Right atrium auricular region (tissue), 2 donors: ENCODE data around the gene SFXN1. TPM values are rescaled to one million over a fixed set of nuclear protein-coding genes. Genes with fewer than 3 reads are reported as not detected.
"Not testable (repeated sequence)": the region's sequence is repeated elsewhere in the genome, so short reads cannot be mapped to it uniquely, and the experiment has no call there.

Source experiments
- DNase-seq: peaks from one replicate; pipeline ENCODE4 v3.0.0-alpha.2; 2019; ENCODE audit warnings: low spot score
- H3K27ac ChIP-seq, 2 donors: fragments of 200-600 bp; sonication (generic); 1 replicate in 1 of 2; 2 replicates in 1 of 2; pipeline ENCODE4 v1.5.1; 2016 to 2019
- H3K27me3 ChIP-seq, 2 donors: fragments of 200-600 bp; sonication (generic); one replicate each; pipeline versions ENCODE4 v1.5.1 to v1.6.0; 2017 to 2019
- H3K36me3 ChIP-seq: fragments of 200-600 bp; sonication (generic); one replicate; pipeline ENCODE4 v1.5.1; 2016
- H3K4me1 ChIP-seq, 2 donors: fragments of 200-600 bp; sonication (generic); one replicate each; pipeline versions ENCODE4 v1.5.1 to v1.6.0; 2017 to 2019
- H3K4me3 ChIP-seq, 2 donors: fragments of 200-600 bp; sonication (generic); 1 replicate in 1 of 2; 2 replicates in 1 of 2; pipeline ENCODE4 v1.5.1; 2017 to 2019; ENCODE audit warnings: mild to moderate bottlenecking in 1 of 2, moderate library complexity in 1 of 2
- H3K9me3 ChIP-seq, 2 donors: fragments of 200-600 bp; sonication (generic); one replicate each; pipeline ENCODE4 v1.5.1; 2019
- CTCF ChIP-seq, 2 donors: fragments of 200-600 bp; sonication (generic); IDR thresholded peaks; one replicate each; pipeline ENCODE4 v1.5.1; 2019; ENCODE audit warnings: antibody characterized with exemption in 2 of 2
- total RNA-seq, 2 donors: library from RNA; depleted of rRNA; stranded (reverse); fragments of >200 nt; gene quantifications; one replicate each; pipeline ENCODE4 v1.1.0, GENCODE V29; 2016

Gene SFXN1
- total RNA-seq, 2 donors from 2014 or later, result 23.3 to 33.0 TPM

GRCh38 chr5:175524211-175524610 lies 45.9 kb downstream of the SFXN1 start:
- Histone ChIP-seq H3K27ac (no peak overlapping the region), H3K9me3 (no peaks in the 10 kb centered on the region), H3K4me1 (no peaks in the 10 kb centered on the region), H3K36me3 (peaks cover 53% of the 10 kb centered on the region), H3K4me3 (no peak overlapping the region), H3K27me3 (no peaks in the 10 kb centered on the region)
- no peak for TF ChIP-seq CTCF (IDR thresholded peaks at IDR 0.05)
- DNase-seq, result no peak

GRCh38 chr5:175526691-175527090 lies 48.3 kb downstream of the SFXN1 start:
- TF ChIP-seq CTCF (IDR thresholded peaks at IDR 0.05), result no peak
- no peak for DNase-seq
- no peaks in the 10 kb centered on the region for H3K27me3 ChIP-seq
- no peaks in the 10 kb centered on the region for H3K9me3 ChIP-seq
- no peak overlapping the region for H3K27ac ChIP-seq
- H3K36me3 ChIP-seq, result peaks cover 39% of the 10 kb centered on the region
- H3K4me3 ChIP-seq, result no peak overlapping the region
- no peaks in the 10 kb centered on the region for H3K4me1 ChIP-seq

GRCh38 chr5:175531361-175531760 lies 53.0 kb downstream of the SFXN1 start:
- DNase-seq, result no peak
- Histone ChIP-seq H3K4me3 (no peak overlapping the region), H3K9me3 (no peaks in the 10 kb centered on the region), H3K36me3 (peaks cover 13% of the 10 kb centered on the region), H3K27me3 (no peaks in the 10 kb centered on the region), H3K4me1 (peaks cover 0 to 7% of the 10 kb centered on the region in 2 donors), H3K27ac (no peak overlapping the region)
- no peak for TF ChIP-seq CTCF (IDR thresholded peaks at IDR 0.05)

- TF ChIP-seq CTCF (IDR thresholded peaks at IDR 0.05), result peak; percentile 78 to 97
- peak; percentile 75 for DNase-seq
- Histone ChIP-seq H3K27me3 (no peaks in the 10 kb centered on the region), H3K27ac (no peak overlapping the region), H3K4me3 (no peak overlapping the region), H3K4me1 (peaks cover 0 to 7% of the 10 kb centered on the region in 2 donors), H3K9me3 (no peaks in the 10 kb centered on the region), H3K36me3 (no peaks in the 10 kb centered on the region)
These were observed 55.9 kb downstream of the SFXN1 start for GRCh38 chr5:175534070-175534932.

GRCh38 chr5:175535331-175535730 lies 57.0 kb downstream of the SFXN1 start:
- not testable (repeated sequence) for H3K36me3 ChIP-seq, H3K9me3 ChIP-seq, H3K4me3 ChIP-seq, H3K27me3 ChIP-seq, DNase-seq, H3K4me1 ChIP-seq, H3K27ac ChIP-seq

GRCh38 chr5:175535796-175536195 lies 57.4 kb downstream of the SFXN1 start:
- Histone ChIP-seq H3K4me1 (peaks cover 0 to 7% of the 10 kb centered on the region in 2 donors), H3K27ac (no peak overlapping the region), H3K36me3 (no peaks in the 10 kb centered on the region), H3K27me3 (no peaks in the 10 kb centered on the region), H3K4me3 (no peak overlapping the region), H3K9me3 (no peaks in the 10 kb centered on the region)
- TF ChIP-seq CTCF (IDR thresholded peaks at IDR 0.05), result no peak
- DNase-seq, result no peak
